Midbrain (tissue), 1 donor: Measurements from ENCODE around the gene ICAM2.
"Not testable (repeated sequence)": the region's sequence is repeated elsewhere in the genome, so short reads cannot be mapped to it uniquely, and the experiment has no call there.

Source experiments
- DNase-seq: peaks from one replicate; lab custom pipeline; 2025; lab: John Stamatoyannopoulos, UW

ICAM2 gene

DNA sequence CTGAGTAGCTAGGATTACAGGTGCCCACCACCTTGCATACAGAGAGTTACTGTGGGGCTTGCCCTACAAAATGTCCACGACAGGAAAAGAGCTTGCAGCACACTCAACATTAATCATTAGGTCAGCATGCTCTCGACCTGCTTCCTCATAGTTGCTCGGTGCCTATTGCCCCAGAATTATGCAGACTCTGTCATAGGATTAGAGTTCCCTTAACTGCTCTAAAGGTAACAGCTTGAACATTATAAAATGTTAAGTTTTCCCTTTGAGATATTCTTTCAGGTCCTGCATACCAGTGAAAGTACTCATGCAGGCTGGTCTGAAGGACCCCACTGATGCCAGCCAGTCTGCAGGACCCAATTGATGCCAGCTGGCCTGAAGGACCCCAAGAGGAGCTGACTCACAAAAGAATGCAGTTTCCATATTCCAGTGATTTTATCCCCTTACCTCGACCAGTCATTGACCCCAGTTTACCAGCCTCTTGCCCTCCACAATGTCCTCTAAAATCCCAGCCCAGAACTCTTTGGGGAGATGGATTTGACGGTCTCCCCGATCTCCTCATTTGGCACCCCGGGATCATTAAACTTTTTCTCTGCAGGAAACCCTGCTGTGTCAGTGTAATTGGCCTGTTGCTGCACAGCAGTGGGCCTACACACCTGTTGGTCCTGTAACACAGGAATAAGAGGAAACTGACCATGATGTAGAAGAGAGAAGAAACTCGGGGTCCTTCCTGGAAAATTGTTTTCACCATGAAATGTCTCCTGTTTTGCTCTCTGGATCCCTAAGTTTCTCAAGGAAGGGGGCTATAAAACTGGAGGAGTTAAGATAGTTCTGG lies 10.6 kb downstream of the ICAM2 start:
- DNase-seq = no peak

DNA sequence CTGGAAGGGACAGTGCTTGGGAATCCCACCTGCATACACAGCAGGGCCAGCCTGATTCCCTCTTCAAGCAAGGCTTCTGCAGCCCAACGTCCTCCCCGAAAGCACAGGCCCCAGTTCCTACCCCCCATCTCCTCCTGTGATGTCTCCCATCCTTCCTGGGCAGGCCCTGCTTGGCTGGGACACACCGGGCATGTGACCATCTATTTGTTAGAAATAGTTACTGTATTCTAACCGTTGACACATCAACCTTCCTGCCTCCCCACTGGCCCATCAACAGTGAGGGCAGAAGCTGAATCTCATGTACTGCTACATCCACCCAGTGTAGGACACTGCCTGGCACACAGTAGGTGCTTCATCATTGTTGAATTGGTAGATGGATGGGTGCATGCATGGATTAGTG lies 11.6 kb downstream of the ICAM2 start:
- no peak for DNase-seq

DNA sequence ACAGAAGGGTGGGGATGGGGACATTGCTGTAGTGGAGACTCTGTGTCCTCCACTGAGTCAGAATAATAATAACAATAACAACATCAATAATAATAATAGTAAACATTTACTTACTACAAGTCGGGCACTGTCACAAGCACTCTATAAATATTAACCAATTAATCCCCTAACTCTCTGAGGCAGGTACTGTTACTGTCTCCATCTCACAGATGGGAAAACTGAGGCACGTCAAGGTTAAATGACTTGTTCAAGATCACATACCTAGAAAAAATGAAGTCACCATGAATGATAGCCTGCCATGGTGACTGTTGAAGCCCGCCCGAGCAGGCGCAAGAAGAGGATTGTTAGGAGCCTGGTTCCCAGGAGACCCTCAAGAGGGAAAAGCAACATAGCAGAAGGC lies 12.1 kb downstream of the ICAM2 start:
- DNase-seq = no peak

- no peak for DNase-seq
Measured at GRCh38 chr17:64007838-64008282, 12.6 kb downstream of the ICAM2 start.

- DNase-seq = not testable (repeated sequence)
Measured at GRCh38 chr17:64007089-64007837, 13.2 kb downstream of the ICAM2 start.

DNA sequence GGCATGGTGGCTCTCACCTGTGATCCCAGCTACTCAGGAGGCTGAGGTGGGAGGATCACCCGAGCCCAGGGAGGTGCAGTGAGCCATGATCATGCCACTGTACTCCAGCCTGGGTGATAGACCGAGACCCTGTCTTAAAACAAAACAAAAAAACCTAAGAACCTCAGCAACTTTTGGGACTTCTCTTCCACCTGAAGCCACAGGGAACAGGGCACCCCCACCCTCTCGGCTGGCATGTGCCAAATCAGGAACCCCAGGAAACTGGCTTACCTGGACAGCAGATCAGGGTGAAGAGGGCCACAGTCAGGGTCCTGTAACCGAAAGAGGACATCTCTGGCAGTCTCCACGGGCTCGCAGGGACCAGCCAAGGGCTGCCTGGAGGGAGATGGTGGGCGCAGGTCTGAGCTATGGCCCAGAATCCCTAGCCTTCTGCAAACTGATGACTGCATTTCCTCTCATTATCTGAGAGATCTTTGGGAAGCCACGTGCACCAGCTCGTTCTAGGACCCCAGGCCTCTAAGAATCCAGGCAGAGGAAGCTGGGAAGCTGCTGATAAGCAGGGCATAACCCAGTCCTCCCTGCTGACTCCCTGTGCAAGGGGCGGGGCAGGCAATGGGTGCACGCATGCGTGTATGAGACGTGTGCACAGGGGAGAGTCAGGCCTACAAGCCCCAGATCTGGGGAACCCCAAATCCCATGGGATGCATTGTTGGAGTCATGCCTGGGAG lies 13.9 kb downstream of the ICAM2 start:
- no peak for DNase-seq

- DNase-seq = no peak
Measured at GRCh38 chr17:64005734-64006167, 14.7 kb downstream of the ICAM2 start.

DNA sequence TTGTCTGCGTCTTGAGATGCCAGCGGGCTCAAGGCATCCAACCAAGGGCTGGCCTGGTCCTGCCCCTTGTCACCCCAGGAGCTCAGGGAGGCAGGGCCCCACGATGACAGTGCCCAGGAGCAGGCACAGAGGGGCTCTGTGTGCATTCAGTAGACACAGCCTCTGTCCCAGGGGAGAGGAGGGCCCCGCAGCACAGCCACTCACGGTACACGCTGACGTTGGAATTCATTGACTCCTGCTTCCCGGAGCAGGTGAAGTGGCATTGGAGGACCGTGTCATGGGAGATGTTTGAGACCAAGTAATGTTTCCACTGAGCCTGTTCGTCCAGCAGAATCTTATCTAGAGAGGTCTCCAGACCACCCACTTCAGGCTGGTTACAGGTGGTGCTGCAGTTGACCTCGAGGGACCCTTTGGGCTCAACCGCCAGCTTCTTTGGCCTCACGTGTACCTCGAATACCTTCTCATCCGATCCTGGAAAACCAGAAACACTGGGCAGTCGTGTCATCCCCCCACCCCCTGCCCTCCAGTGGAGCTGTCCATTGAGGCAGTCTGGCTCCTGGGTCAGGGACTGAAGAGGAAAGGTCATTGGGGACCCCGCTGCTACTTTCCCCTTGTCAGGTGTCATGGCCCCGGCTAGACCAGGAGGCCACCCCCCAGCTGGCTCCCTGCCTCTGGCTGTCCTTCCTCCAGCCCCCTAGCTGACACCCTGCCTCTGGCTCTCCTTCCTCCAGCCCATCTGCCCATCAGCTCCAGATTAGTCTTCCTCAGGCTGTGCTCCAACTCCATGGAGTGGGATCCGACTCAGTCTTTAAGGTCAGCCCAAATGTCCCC lies 15.3 kb downstream of the ICAM2 start:
- no peak for DNase-seq

- DNase-seq = no peak
Measured at GRCh38 chr17:64004218-64004770, 16.1 kb downstream of the ICAM2 start.

DNA sequence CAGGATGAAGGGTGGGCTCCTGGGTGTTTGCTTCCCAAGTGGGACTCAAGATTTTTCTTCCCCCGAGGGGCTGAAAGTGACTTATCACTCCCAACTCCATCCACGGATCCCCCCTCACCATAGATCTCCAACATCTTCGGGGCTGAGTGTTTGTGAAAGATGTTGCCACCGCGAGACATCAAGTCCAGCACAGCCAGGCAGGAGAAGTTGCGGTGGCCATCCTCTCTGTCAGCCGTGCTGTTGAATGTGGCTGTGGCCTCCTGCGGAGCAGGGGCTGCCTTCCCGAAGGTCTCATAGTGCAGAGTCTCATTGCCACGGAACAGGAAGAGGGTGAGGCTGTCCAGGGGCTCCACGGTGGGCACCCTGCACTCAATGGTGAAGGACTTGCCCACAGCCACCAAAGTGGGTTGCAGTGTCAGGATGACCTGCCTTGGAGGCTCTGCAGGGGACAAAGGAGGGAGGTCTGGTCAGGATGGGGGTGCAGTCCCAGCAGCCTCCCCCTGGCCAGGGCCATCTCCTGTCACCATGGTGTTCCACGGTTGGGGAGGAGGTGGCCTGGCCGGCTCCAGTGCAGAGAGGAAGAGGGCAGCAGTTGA lies 16.8 kb downstream of the ICAM2 start:
- no peak for DNase-seq

DNA sequence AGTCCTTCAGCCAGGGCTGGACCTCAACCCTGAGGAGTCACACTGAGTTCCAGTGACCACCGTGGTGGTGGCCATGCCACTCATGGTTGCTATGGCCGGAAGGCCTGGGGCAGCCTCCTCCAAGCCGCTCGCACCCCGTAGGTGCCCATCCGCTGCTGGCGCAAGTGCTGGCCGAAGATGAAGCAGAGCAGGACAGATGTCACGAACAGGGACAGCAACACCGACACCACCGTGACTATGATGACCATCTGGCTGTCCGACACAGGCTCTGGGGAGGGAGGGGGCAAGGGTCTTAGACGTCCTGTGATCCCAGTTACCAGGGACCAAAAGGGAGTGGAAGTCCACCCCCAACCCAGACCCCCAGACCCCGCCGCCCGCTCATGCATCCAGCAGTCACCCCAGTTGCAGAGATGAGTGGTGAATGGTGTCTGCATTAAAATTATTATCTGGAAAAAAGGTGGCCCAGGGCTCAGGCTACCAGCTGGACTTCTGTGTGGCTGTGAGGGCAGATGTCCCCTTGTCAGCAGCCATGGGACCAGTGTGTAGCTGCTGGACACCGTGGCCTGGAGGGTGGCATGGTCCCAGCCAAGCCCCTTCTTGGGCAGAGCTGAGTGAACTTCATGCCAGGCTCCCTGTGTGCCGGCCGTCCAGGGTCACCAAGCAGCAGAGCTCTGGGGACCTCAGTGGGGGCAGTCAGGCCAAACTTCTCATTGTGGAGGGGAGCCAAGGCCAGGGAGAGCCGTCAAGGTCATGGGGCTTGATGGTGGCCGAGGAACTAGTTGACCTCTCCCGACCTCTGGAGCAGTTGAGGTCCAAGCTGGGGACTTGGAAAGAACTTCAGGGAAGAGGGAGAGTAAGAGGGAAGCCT lies 17.5 kb downstream of the ICAM2 start:
- no peak for DNase-seq

DNA sequence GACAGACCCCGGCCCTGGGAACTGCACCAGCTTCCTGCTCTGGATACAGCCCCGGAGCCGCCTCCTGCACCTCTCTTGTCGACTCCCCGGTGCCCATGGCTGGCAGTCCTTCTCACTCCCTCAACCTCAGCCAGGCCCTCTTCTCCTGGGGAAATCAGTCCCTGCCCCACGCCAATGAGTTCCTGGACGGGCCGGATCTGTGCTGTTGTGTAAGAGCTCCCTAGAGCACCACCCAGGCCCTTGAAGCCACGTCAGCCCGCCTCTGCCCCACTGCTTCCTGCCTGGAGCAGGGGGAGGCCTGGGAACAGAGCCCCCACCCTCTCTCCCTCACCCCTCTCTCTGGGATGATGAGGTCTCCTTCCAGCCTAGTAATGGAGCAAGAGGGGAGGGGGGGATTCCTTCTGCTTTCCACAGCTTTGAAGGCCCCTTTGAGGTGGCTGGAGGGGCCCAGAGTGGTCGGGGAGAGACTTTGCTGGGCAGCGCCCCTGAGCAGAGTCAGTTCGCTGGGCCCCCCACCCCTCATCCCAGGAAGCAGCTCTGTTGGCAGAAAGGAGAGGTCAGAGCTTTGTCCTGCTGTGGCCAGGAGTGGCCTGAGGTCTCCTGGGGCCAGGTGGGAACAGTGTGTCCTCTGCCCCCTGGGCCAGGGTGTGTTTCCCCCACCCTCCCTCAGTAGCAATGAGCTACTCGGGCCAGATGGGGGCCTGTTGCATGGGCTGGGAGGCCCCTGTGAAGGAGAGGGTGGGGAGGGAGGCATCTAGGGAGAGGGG lies 18.5 kb downstream of the ICAM2 start:
- no peak for DNase-seq

- no peak for DNase-seq
Measured at GRCh38 chr17:64001091-64001579, 19.3 kb downstream of the ICAM2 start.

- no peak for DNase-seq
Measured at GRCh38 chr17:63999680-64000531, 20.5 kb downstream of the ICAM2 start.

DNA sequence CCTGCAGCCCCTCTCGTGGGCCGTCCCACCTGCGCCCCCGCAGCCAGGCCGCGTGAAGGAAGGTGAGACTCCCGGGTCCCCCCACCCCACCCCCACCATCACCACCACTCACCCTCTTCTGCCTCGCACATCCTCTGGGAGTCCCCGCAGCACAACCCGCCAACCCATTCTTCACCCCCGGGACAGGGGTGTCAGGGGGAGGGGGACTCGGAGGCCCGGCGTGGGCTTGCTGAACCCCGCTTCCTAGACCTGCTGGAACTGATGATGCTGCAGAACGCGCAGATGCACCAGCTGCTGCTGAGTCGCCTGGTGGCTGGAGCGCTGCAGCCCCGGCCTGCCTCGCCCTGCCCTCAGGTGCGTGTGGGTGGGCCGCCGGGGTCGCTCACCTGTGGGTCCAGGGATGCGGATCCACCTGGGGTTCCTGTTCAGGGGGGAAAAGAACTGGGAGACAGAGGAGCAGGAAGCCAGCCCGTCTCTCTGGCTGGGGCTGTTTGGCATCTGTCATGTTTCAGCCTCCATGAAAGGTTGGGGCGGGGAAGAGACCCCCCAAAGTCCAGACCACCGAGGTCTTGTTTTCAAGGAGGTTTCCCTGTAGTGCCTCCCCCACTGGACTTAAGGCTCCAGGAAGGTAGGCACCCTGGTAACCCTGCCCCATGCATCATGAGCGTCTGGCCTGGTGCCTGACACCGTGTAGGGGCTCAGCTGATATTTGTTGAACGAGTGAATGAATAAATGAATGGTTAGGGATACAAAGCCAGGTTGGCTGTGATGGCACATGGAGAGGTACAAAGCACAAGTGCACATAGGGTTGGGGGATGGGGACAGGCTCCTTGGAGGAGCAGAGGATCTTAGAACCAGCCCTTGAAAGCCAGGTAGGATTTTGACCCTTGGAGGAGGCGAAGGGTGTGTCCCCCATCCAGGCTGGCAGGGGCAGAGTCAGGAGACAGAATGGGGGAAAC lies 21.4 kb downstream of the ICAM2 start:
- no peak for DNase-seq

DNA sequence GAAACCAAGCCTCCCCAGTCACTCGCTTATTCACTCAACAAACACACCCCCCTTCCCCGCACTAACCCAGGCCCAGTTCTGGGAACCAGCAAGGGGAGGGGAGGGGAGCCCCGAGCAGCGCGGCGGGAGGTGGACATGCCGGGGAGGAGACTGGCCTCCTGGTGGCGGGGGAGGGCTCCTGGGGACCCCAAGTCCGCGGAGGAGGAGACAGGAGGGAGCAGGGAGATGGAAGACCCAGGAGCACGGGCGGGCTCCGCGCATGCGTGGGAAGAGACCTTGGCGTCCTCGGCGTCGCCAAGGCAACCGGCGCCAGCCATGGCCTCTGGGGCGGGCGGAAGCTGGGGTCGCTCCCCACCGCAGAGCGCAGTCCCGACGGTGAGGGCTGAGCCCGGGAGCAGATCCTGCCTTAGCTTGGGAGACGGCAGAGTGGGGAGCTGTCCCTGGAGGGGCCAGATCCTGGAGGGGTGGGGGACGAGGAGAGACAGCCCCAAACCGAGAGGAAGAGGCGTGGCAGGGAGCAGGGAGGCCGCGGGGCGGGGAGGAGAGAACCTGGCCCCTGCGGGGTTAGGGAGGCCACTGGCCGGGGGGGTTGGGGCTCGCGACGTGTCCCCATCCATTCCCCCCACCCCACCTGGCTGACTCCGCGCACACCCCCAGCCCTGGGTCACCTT lies 22.2 kb downstream of the ICAM2 start, which contains the start of gene PRR29:
Gene PRR29, plus strand, starts transcription at position 302 of the 671 bp plus-strand sequence. Its CDS starts 14 bp downstream, at position 316.
- peak; percentile 19 for DNase-seq
